GM23338 (cell line): ENCODE results near the gene HRH4. TPM values are rescaled to one million over a fixed set of nuclear protein-coding genes. Genes with fewer than 3 reads are reported as not detected.

ENCODE experiments used
- ATAC-seq: fragments of 200-7000 bp; cut with Tn5 transposase; 3 replicates; pipeline ENCODE4 v1.9.1; 2020
- DNase-seq: peaks from one replicate; pipeline ENCODE4 v3.0.0-alpha.2; 2015; ENCODE audit warnings: low spot score
- H2AFZ ChIP-seq: fragments of 200-600 bp; sonication (generic); 2 replicates; pipeline ENCODE4 v1.8.0; 2016; ENCODE audit warnings: antibody characterized with exemption, mild to moderate bottlenecking, moderate library complexity
- H3F3A ChIP-seq: fragments of 200-600 bp; sonication (generic); replicated peaks from 2 replicates; pipeline ENCODE4 v1.8.0; 2017; ENCODE audit warnings: antibody characterized with exemption, mixed run types, low read depth
- H3K27ac ChIP-seq: fragments of 200-600 bp; sonication (generic); 2 replicates; pipeline ENCODE4 v1.6.1; 2016; ENCODE audit warnings: low read depth
- H3K27me3 ChIP-seq: fragments of 200-600 bp; sonication (generic); 2 replicates; pipeline ENCODE4 v1.8.0; 2016; ENCODE audit warnings: mild to moderate bottlenecking, mixed run types, moderate library complexity; ENCODE audit not compliant: insufficient read depth
- H3K36me3 ChIP-seq: fragments of 200-600 bp; sonication (generic); 2 replicates; pipeline ENCODE4 v1.8.0; 2016; ENCODE audit warnings: mild to moderate bottlenecking; ENCODE audit not compliant: insufficient read depth
- H3K4me1 ChIP-seq: fragments of 200-600 bp; sonication (generic); 2 replicates; pipeline ENCODE4 v1.8.0; 2016; ENCODE audit warnings: mild to moderate bottlenecking, moderate library complexity; ENCODE audit not compliant: insufficient read depth
- H3K4me2 ChIP-seq: fragments of 200-600 bp; sonication (generic); 2 replicates; pipeline ENCODE4 v1.7.1; 2017; ENCODE audit warnings: mixed run types
- H3K4me3 ChIP-seq: fragments of 200-600 bp; sonication (generic); 2 replicates; pipeline ENCODE4 v1.6.1; 2016; ENCODE audit warnings: mixed run types
- H3K79me2 ChIP-seq: fragments of 200-600 bp; sonication (generic); replicated peaks from 2 replicates; pipeline ENCODE4 v1.8.0; 2017; ENCODE audit warnings: mild to moderate bottlenecking; ENCODE audit not compliant: insufficient read depth
- H3K9me2 ChIP-seq: fragments of 200-600 bp; sonication (generic); 2 replicates; pipeline ENCODE4 v1.8.0; 2017; ENCODE audit not compliant: insufficient read depth
- H4K20me1 ChIP-seq: fragments of 200-600 bp; sonication (generic); replicated peaks from 2 replicates; pipeline ENCODE4 v1.8.0; 2017; ENCODE audit warnings: mild to moderate bottlenecking; ENCODE audit not compliant: insufficient read depth
- H3K27ac Mint-ChIP-seq: 2 replicates; pipeline ENCODE4 v1.8.0; 2020; ENCODE audit warnings: inconsistent platforms, mild to moderate bottlenecking, moderate library complexity, mixed read lengths
- H3K27me3 Mint-ChIP-seq: 3 replicates; pipeline ENCODE4 v1.8.0; 2022; ENCODE audit warnings: low read depth, mild to moderate bottlenecking, moderate library complexity, mixed read lengths, inconsistent platforms; ENCODE audit not compliant: insufficient read depth, poor library complexity
- H3K36me3 Mint-ChIP-seq: 3 replicates; pipeline ENCODE4 v1.8.0; 2021; ENCODE audit warnings: low read depth, mild to moderate bottlenecking, inconsistent platforms, moderate library complexity, mixed read lengths
- H3K4me1 Mint-ChIP-seq: 3 replicates; pipeline ENCODE4 v1.8.0; 2020; ENCODE audit warnings: mild to moderate bottlenecking, inconsistent platforms, mixed read lengths
- H3K4me3 Mint-ChIP-seq: 3 replicates; pipeline ENCODE4 v1.8.0; 2021; ENCODE audit warnings: moderate library complexity, mild to moderate bottlenecking, inconsistent platforms, mixed read lengths
- H3K9me3 Mint-ChIP-seq: 3 replicates; pipeline ENCODE4 v1.8.0; 2020; ENCODE audit warnings: moderate library complexity, mild to moderate bottlenecking, inconsistent platforms, mixed read lengths
- CREB1 ChIP-seq: fragments of 250-450 bp; sonication (Bioruptor Pico); IDR thresholded peaks from 2 replicates; pipeline ENCODE4 v1.5.0; 2020; ENCODE audit warnings: low read depth, mild to moderate bottlenecking, moderate library complexity
- CTCF ChIP-seq, 2 experiments: fragments of 200-600 bp in 1 of 2; sonication (generic) in 1 of 2; conservative IDR thresholded peaks; 2 replicates each; pipeline versions ENCODE4 v1.5.1 to v1.6.1; 2016 to 2017; ENCODE audit warnings: antibody characterized with exemption in 2 of 2, low read depth in 2 of 2, mild to moderate bottlenecking in 2 of 2, moderate library complexity in 1 of 2
- ETS1 ChIP-seq: IDR thresholded peaks from 2 replicates; pipeline ENCODE4 v1.6.1; 2016; ENCODE audit warnings: antibody characterized with exemption
- EZH2 ChIP-seq: fragments of 200-600 bp; sonication (generic); IDR thresholded peaks from one replicate; pipeline ENCODE4 v1.8.0; 2017; ENCODE audit warnings: antibody characterized with exemption, mild to moderate bottlenecking, low read depth; ENCODE audit not compliant: unreplicated experiment
- EZH2phosphoT487 ChIP-seq: fragments of 200-600 bp; sonication (generic); IDR thresholded peaks from one replicate; pipeline ENCODE4 v1.8.1; 2018; ENCODE audit warnings: antibody characterized with exemption; ENCODE audit not compliant: unreplicated experiment
- JUNB ChIP-seq: IDR thresholded peaks from one replicate; pipeline ENCODE4 v1.6.1; 2016; ENCODE audit warnings: antibody characterized with exemption; ENCODE audit not compliant: unreplicated experiment
- NANOG ChIP-seq: IDR thresholded peaks from 2 replicates; pipeline ENCODE4 v1.6.1; 2016; ENCODE audit warnings: antibody characterized with exemption, borderline replicate concordance
- POLR2AphosphoS5 ChIP-seq: IDR thresholded peaks from 2 replicates; pipeline ENCODE4 v1.6.1; 2016; ENCODE audit warnings: antibody characterized with exemption, low read depth
- REST ChIP-seq: IDR thresholded peaks from one replicate; pipeline ENCODE4 v1.6.1; 2018; ENCODE audit warnings: antibody characterized with exemption; ENCODE audit not compliant: unreplicated experiment
- STAT1 ChIP-seq: IDR thresholded peaks from one replicate; pipeline ENCODE4 v1.6.1; 2016; ENCODE audit warnings: antibody characterized with exemption; ENCODE audit not compliant: unreplicated experiment
- ZNF114 ChIP-seq: fragments of 250-450 bp; sonication (Bioruptor Pico); IDR thresholded peaks from 2 replicates; pipeline ENCODE4 v1.5.0; 2020; ENCODE audit warnings: mild to moderate bottlenecking, moderate library complexity
- ZNF331 ChIP-seq: fragments of 250-450 bp; sonication (Bioruptor Pico); IDR thresholded peaks from 2 replicates; pipeline ENCODE4 v1.5.0; 2020; ENCODE audit warnings: low read depth, mild to moderate bottlenecking, moderate library complexity
- ZNF462 ChIP-seq: fragments of 250-450 bp; sonication (Bioruptor Pico); IDR thresholded peaks from 2 replicates; pipeline ENCODE4 v1.5.0; 2020; ENCODE audit warnings: mild to moderate bottlenecking, moderate library complexity
- polyA plus RNA-seq: library from polyadenylated mRNA; unstranded; fragments of >200 nt; fragmentation: Nextera tagmentation; extraction: Ambion mirVana; gene quantifications from 2 replicates; pipeline ENCODE4 v1.2.1, GENCODE V29; 2016
- total RNA-seq: library from RNA; depleted of rRNA; stranded (reverse); fragments of >200 nt; shearing (Covaris generic); gene quantifications from 2 replicates; pipeline ENCODE4 v1.2.3, GENCODE V29; 2014

The HRH4 gene
- total and polyA plus RNA-seq, 2 experiments from 2014 or later, result 0.17 TPM; not detected in 1

- H3K4me2 ChIP-seq, result no peak overlapping the region
- H2AFZ ChIP-seq, result no peak overlapping the region
- no peak overlapping the region for H3K4me3 Mint-ChIP-seq
- H3K27ac ChIP-seq, result no peak overlapping the region
- no peaks in the 10 kb centered on the region for H3K9me2 ChIP-seq
- H3K4me1 Mint-ChIP-seq, result no peaks in the 10 kb centered on the region
- TF ChIP-seq JUNB (no peak), ZNF462 (CRISPR knock-in tag) (no peak), ZNF331 (CRISPR knock-in tag) (no peak), EZH2phosphoT487 (no peak), STAT1 (no peak), POLR2AphosphoS5 (no peak), CREB1 (no peak), EZH2 (no peak), ZNF114 (CRISPR knock-in tag) (no peak), NANOG (no peak), CTCF (conservative IDR thresholded peaks at IDR 0.05; ENCODE audit: low read depth in 2 of 2) (no peak), ETS1 (no peak), REST (no peak)
- 0 out of 3 replicates have a peak, but pooled peaks cover 3% of the 10 kb centered on the region for H3K36me3 Mint-ChIP-seq
- no peak overlapping the region for H3K4me3 ChIP-seq
- H3K36me3 ChIP-seq, result no peaks in the 10 kb centered on the region
- peaks cover 8% of the 10 kb centered on the region for H3K9me3 Mint-ChIP-seq
- no peaks in the 10 kb centered on the region for H3K27me3 ChIP-seq
- no peaks in the 10 kb centered on the region for H3F3A ChIP-seq
- peaks cover 2% of the 10 kb centered on the region for H3K27me3 Mint-ChIP-seq
- no peak overlapping the region for H3K27ac Mint-ChIP-seq
- H3K4me1 ChIP-seq, result no peaks in the 10 kb centered on the region
- no peaks in the 10 kb centered on the region for H3K79me2 ChIP-seq
- DNase-seq (no peak), ATAC-seq (no peak)
- H4K20me1 ChIP-seq, result no peaks in the 10 kb centered on the region
Measured at GRCh38 chr18:24479371-24479770, 18.9 kb downstream of the HRH4 start.
